Esophagus squamous epithelium (tissue), 5 donors: Measurements from ENCODE around the gene ATP8A1. TPM values are rescaled to one million over a fixed set of nuclear protein-coding genes. Genes with fewer than 3 reads are reported as not detected.

Experiments
- DNase-seq: peaks from one replicate; lab custom pipeline; 2025; lab: John Stamatoyannopoulos, UW
- H3K27ac ChIP-seq, 4 donors: fragments of 200-600 bp; sonication (generic); one replicate each; pipeline ENCODE4 v1.5.1; 2016 to 2019; ENCODE audit warnings: mild to moderate bottlenecking in 1 of 4
- H3K27me3 ChIP-seq, 4 donors: fragments of 200-600 bp; sonication (generic); 1 replicate in 3 of 4; 2 replicates in 1 of 4; pipeline versions ENCODE4 v1.5.1 to v1.6.0; 2017 to 2021; ENCODE audit warnings: antibody characterized with exemption in 1 of 4
- H3K36me3 ChIP-seq, 3 donors: fragments of 200-600 bp; sonication (generic); one replicate each; pipeline ENCODE4 v1.5.1; 2016 to 2019
- H3K4me1 ChIP-seq, 3 donors: fragments of 200-600 bp; sonication (generic); one replicate each; pipeline ENCODE4 v1.5.1; 2017 to 2019
- H3K4me3 ChIP-seq, 4 donors: fragments of 200-600 bp; sonication (generic); 1 replicate in 3 of 4; 2 replicates in 1 of 4; pipeline ENCODE4 v1.5.1; 2016 to 2019; ENCODE audit warnings: mild to moderate bottlenecking in 2 of 4, moderate library complexity in 1 of 4
- H3K9me3 ChIP-seq, 3 donors: fragments of 200-600 bp; sonication (generic); one replicate each; pipeline ENCODE4 v1.5.1; 2016 to 2019
- POLR2A ChIP-seq, 4 donors: fragments of 450-650 bp; IDR thresholded peaks; one replicate each; pipeline ENCODE4 v1.6.1; 2017; ENCODE audit warnings: antibody characterized with exemption in 4 of 4, mild to moderate bottlenecking in 4 of 4, moderate library complexity in 3 of 4
- WGBS, 2 donors: methylation state at CpG; one replicate each; pipeline ENCODE4 v1.1.5; 2018; 5-methylcytosine and 5-hydroxymethylcytosine counted together
- intact Hi-C: fragments of 100-400 bp; cut with DNase I; formaldehyde crosslinking; loops from one replicate; pipeline ENCODE4 v1.15.0; 2022
- total RNA-seq, 4 donors: library from RNA; depleted of rRNA; stranded (reverse); fragments of >200 nt; gene quantifications; one replicate each; pipeline ENCODE4 v1.1.0, GENCODE V29; 2016
- TF ChIP-seq, protein P1 (sequence below), 6 experiments: fragments of 450-650 bp in 4 of 6; fragments of 200-600 bp in 2 of 6; sonication (generic) in 2 of 6; IDR thresholded peaks; one replicate each; pipeline ENCODE4 v1.5.1; 2016 to 2019; ENCODE audit warnings: antibody characterized with exemption in 6 of 6, mild to moderate bottlenecking in 4 of 6, moderate library complexity in 4 of 6
- donor health status: DM: yes; HTN: yes; CAD: no.

The ATP8A1 gene
- total RNA-seq, 4 donors from 2014 or later: 1.9 to 11.8 (median 3.3) TPM

DNA sequence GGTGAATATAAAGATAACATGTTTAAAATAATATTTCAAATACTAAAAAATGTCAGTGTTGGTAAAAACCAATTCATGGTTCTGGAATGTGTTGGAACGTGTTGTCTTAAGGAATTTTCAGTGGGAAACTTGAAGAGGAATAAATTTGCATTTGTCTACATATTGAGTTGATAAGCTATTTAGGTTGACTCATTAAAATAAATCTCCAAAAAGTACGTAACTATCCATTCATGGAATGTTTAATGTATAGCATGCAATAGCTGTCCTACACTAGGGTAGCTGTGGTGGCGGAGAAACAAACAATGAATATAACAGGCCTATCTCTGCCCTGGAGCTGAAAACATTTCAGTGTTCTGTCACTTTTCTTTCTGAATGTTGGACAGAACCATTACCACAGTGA lies 239.4 kb downstream of the ATP8A1 start:
- intact Hi-C loops: no loop called here
- H3K36me3 ChIP-seq: peaks cover 0 to 20% (median 0%) of the 10 kb centered on the region in 3 donors
- no peak overlapping the region for H3K4me3 ChIP-seq
- no peaks in the 10 kb centered on the region for H3K4me1 ChIP-seq
- 93 to 96% methylated on average over 3 of the region's 3 CpGs for WGBS, 2 donors
- H3K27ac ChIP-seq: no peak overlapping the region
- H3K27me3 ChIP-seq: no peaks in the 10 kb centered on the region
- H3K9me3 ChIP-seq: no peaks in the 10 kb centered on the region
- TF ChIP-seq, protein P1, sequence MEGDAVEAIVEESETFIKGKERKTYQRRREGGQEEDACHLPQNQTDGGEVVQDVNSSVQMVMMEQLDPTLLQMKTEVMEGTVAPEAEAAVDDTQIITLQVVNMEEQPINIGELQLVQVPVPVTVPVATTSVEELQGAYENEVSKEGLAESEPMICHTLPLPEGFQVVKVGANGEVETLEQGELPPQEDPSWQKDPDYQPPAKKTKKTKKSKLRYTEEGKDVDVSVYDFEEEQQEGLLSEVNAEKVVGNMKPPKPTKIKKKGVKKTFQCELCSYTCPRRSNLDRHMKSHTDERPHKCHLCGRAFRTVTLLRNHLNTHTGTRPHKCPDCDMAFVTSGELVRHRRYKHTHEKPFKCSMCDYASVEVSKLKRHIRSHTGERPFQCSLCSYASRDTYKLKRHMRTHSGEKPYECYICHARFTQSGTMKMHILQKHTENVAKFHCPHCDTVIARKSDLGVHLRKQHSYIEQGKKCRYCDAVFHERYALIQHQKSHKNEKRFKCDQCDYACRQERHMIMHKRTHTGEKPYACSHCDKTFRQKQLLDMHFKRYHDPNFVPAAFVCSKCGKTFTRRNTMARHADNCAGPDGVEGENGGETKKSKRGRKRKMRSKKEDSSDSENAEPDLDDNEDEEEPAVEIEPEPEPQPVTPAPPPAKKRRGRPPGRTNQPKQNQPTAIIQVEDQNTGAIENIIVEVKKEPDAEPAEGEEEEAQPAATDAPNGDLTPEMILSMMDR (IDR thresholded peaks at IDR 0.05): no peak
- no peak for TF ChIP-seq POLR2A (IDR thresholded peaks at IDR 0.05)
- DNase-seq: no peak

DNA sequence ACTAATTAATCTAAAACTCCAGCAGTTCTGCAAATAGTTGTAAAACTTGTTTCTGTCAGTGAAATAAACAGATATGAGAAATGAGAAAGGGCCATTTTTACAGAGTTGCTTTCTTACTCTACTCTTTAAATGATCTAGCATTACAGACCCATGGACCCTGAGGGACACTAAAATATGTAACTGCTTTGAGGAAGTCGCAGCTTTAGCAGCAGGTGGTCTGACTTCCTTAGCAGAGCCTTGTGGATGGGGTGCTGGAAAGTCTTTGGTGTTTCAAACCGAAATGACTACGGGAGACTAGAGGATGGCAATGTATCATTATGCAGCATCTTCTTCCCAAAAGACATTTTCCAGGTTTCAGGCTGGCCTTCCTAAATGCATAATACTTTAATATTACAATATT lies 240.9 kb downstream of the ATP8A1 start:
- WGBS, 2 donors: 51 to 58% methylated on average over 3 of the region's 3 CpGs

GRCh38 chr4:42415281-42415680 lies 241.6 kb downstream of the ATP8A1 start:
- no peak for TF ChIP-seq POLR2A (IDR thresholded peaks at IDR 0.05)
- TF ChIP-seq, protein P1 (IDR thresholded peaks at IDR 0.05): no peak
- Histone ChIP-seq H3K27ac (no peak overlapping the region), H3K27me3 (no peaks in the 10 kb centered on the region), H3K4me1 (no peaks in the 10 kb centered on the region), H3K9me3 (no peaks in the 10 kb centered on the region), H3K36me3 (no peaks in the 10 kb centered on the region), H3K4me3 (no peak overlapping the region)
- intact Hi-C loops: no loop called here
- WGBS, 2 donors: 71 to 79% methylated on average over 1 of the region's 1 CpG
- DNase-seq: no peak

More for the DNA sequence above, 240.9 kb downstream of the ATP8A1 start:
- no peak overlapping the region for H3K4me3 ChIP-seq
- H3K27ac ChIP-seq: no peak overlapping the region
- H3K9me3 ChIP-seq: no peaks in the 10 kb centered on the region
- H3K36me3 ChIP-seq: peaks cover 0 to 6% (median 0%) of the 10 kb centered on the region in 3 donors
- no peaks in the 10 kb centered on the region for H3K27me3 ChIP-seq
- intact Hi-C loops: no loop called here
- no peaks in the 10 kb centered on the region for H3K4me1 ChIP-seq
- DNase-seq: no peak
- no peak for TF ChIP-seq POLR2A (IDR thresholded peaks at IDR 0.05)
- TF ChIP-seq, protein P1 (IDR thresholded peaks at IDR 0.05): no peak

- no peaks in the 10 kb centered on the region for H3K9me3 ChIP-seq
- no peaks in the 10 kb centered on the region for H3K27me3 ChIP-seq
- no peak for TF ChIP-seq POLR2A (IDR thresholded peaks at IDR 0.05)
- TF ChIP-seq, protein P1 (IDR thresholded peaks at IDR 0.05): no peak
- no peak overlapping the region for H3K27ac ChIP-seq
- WGBS, 2 donors: 38 to 52% methylated on average over 2 of the region's 2 CpGs
- H3K4me3 ChIP-seq: no peak overlapping the region
- no peaks in the 10 kb centered on the region for H3K36me3 ChIP-seq
- no peak for DNase-seq
- H3K4me1 ChIP-seq: no peaks in the 10 kb centered on the region
- intact Hi-C loops: no loop called here
These were observed 244.7 kb downstream of the ATP8A1 start for GRCh38 chr4:42412251-42412650.

DNA sequence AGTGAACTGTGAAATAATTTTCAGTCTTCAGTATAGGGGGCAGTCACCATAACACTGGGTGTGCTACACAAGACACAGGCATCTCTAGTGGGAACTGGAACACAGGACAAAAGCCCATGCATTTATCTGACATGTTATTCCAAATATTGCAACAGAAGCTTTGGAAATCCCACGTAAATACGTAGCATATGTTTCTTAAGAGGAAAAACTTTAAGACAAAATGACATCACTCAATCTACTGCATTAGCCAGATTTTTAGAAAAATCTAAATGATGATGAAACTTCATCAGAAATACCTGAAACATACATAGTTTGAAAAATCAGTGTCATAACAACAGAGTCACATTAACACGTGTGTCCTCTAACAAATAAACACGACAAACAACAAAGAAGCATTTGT lies 245.1 kb downstream of the ATP8A1 start:
- Histone ChIP-seq H3K4me3 (no peak overlapping the region), H3K27ac (no peak overlapping the region), H3K27me3 (no peaks in the 10 kb centered on the region), H3K9me3 (no peaks in the 10 kb centered on the region), H3K36me3 (no peaks in the 10 kb centered on the region), H3K4me1 (no peaks in the 10 kb centered on the region)
- WGBS, 2 donors: 79 to 81% methylated on average over 4 of the region's 4 CpGs
- no peak for DNase-seq
- intact Hi-C loops: no loop called here
- TF ChIP-seq, protein P1 (IDR thresholded peaks at IDR 0.05): no peak
